ENCODE data around the gene THAP11. TPM values are rescaled to one million over a fixed set of nuclear protein-coding genes. Genes with fewer than 3 reads are reported as not detected.

Gene THAP11
- total RNA-seq, 1 experiment from 2014 or later: 38.6 TPM

DNA sequence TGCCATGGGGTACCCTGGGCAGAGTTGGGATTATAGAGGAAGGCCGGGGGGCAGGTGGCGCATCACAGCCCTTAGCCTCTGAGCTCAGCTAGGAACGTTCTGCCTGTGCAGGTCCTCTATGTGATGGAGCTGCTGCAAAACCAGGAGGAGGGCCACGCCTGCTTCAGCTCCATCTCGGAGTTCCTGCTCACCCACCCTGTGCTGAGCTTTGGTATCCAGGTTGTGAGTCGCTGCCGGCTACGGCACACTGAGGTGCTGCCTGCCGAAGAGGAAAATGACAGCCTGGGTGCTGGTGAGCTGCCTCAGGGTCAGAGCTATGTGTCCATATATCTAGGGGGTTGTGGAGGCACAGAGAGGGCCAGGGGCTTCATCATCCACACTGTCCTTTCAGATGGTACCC lies 36.7 kb downstream of the THAP11 start:
- DNase-seq (ENCODE audit: low spot score): no peak
- in situ Hi-C loops (cut with HindIII; ENCODE audit: low sequenced_read_pairs): loop anchor here (5.0 to 25.0 kb wide), 2 partner anchors 57 to 192 kb away; no protein-coding TSS in a partner anchor

DNA sequence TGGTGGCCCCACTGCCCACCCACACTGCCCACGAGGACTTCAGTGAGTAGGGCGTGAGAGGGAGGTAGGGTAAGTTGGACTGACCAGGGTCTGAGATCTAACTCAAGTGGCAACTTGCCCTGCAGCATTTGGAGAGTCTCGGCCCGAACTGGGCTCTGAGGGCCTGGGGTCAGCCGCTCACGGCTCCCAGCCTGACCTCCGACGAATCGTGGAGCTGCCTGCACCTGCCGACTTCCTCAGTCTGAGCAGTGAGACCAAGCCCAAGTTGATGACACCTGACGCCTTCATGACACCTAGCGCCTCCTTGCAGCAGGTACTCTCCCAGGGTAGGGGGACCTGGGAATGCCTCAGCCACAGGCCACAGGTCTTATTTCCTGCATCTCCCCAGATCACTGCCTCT lies 37.3 kb downstream of the THAP11 start:
- DNase-seq (ENCODE audit: low spot score): no peak
- in situ Hi-C loops (cut with HindIII; ENCODE audit: low sequenced_read_pairs): loop anchor here (5.0 to 25.0 kb wide), 2 partner anchors 57 to 192 kb away; no protein-coding TSS in a partner anchor

DNA sequence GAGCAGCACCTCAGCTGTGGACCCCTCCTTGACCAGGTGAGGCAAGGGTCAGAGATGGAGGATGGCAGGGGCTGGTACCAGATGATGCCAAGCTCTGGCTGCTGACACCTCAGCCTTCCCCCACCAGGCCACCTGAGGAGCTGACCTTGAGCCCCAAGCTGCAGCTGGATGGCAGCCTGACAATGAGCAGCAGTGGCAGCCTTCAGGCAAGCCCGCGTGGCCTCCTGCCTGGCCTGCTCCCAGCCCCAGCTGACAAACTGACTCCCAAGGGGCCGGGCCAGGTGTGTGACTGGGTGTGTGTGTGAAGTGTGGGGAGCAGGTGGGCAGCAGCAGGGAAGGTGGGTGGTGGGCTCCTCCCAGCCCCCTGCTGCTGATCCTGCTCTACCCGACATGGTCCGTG lies 37.8 kb downstream of the THAP11 start:
- in situ Hi-C loops (cut with HindIII; ENCODE audit: low sequenced_read_pairs): loop anchor here (5.0 to 25.0 kb wide), 2 partner anchors 58 to 193 kb away; no protein-coding TSS in a partner anchor
- DNase-seq (ENCODE audit: low spot score): no peak

DNA sequence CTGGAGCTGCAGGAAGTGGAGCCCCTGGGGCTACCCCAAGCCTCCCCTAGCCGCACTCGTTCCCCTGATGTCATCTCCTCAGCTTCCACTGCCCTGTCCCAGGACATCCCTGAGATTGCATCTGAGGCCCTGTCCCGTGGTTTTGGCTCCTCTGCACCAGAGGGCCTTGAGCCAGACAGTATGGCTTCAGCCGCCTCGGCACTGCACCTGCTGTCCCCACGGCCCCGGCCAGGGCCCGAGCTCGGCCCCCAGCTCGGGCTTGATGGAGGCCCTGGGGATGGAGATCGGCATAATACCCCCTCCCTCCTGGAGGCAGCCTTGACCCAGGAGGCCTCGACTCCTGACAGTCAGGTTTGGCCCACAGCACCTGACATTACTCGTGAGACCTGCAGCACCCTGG lies 38.5 kb downstream of the THAP11 start:
- no peak for DNase-seq (ENCODE audit: low spot score)
- in situ Hi-C loops (cut with HindIII; ENCODE audit: low sequenced_read_pairs): loop anchor here (25.0 kb wide), 1 partner anchor 193 kb away; no protein-coding TSS in a partner anchor

DNA sequence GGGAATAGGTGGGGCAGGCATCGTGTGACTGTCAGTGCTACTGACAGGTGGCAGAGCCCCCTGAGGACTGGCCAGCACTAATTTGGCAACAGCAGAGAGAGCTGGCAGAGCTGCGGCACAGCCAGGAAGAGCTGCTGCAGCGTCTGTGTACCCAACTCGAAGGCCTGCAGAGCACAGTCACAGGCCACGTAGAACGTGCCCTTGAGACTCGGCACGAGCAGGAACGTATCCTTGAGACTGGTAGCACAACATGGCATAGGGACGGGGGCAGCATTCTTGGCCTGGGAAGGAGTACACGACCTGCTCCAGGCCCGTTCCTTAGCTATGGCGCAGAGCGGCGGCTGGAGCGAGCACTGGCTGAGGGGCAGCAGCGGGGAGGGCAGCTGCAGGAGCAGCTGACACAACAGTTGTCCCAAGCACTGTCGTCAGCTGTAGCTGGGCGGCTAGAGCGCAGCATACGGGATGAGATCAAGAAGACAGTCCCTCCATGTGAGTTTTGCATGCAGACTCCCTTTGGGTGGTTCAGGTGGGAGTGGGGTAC lies 39.6 kb downstream of the THAP11 start:
- peak; percentile 89 for DNase-seq (ENCODE audit: low spot score)
- in situ Hi-C loops (cut with HindIII; ENCODE audit: low sequenced_read_pairs): loop anchor here (25.0 kb wide), 1 partner anchor 194 kb away; no protein-coding TSS in a partner anchor

DNA sequence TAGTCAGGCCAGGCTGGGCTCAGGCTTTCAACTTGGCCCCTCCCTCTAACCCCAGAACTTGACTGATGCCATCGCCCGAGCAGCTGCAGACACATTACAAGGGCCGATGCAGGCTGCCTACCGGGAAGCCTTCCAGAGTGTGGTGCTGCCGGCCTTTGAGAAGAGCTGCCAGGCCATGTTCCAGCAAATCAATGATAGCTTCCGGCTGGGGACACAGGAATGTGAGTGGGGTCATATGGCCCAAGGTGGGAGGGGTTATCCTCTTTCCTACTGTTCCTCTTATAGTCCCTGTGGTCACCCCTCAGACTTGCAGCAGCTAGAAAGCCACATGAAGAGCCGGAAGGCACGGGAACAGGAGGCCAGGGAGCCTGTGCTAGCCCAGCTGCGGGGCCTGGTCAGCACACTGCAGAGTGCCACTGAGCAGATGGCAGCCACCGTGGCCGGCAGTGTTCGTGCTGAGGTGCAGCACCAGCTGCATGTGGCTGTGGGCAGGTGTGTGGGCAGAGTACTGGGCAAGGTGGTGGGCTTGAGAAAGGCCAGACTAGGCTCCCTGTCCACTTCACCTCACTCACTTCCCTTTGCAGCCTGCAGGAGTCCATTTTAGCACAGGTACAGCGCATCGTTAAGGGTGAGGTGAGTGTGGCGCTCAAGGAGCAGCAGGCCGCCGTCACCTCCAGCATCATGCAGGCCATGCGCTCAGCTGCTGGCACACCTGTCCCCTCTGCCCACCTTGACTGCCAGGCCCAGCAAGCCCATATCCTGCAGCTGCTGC lies 40.4 kb downstream of the THAP11 start:
- DNase-seq (ENCODE audit: low spot score): peak; percentile 16
- in situ Hi-C loops (cut with HindIII; ENCODE audit: low sequenced_read_pairs): loop anchor here (25.0 kb wide), 1 partner anchor 195 kb away; no protein-coding TSS in a partner anchor

DNA sequence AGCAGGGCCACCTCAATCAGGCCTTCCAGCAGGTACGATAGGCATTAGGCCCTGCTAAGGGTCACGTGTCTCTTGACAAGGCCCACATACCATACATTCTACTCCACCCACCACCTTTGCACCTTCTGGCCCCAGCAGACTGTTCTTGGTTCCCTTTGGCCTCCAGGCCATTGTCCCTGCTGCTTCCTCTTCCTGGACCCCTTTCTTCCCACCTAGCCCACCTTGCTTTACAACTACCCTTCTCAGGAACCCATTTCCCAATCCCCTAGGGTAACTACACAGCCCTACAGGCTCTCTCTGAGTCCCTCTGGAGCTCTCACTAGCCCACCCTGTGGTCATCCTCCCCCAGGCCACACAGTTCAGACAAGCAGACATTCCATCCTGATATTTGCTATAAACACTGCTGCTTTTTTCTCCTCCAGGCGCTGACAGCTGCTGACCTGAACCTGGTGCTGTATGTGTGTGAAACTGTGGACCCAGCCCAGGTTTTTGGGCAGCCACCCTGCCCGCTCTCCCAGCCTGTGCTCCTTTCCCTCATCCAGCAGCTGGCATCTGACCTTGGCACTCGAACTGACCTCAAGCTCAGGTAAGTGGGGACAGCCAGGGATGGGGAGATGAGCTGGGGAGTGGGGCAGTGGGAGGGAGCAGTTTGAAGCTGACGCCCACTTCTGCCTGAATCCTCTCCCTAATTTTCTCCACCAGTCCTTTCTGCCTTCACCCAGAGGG lies 41.2 kb downstream of the THAP11 start:
- in situ Hi-C loops (cut with HindIII; ENCODE audit: low sequenced_read_pairs): loop anchor here (25.0 kb wide), 1 partner anchor 196 kb away; no protein-coding TSS in a partner anchor
- no peak for DNase-seq (ENCODE audit: low spot score)

DNA sequence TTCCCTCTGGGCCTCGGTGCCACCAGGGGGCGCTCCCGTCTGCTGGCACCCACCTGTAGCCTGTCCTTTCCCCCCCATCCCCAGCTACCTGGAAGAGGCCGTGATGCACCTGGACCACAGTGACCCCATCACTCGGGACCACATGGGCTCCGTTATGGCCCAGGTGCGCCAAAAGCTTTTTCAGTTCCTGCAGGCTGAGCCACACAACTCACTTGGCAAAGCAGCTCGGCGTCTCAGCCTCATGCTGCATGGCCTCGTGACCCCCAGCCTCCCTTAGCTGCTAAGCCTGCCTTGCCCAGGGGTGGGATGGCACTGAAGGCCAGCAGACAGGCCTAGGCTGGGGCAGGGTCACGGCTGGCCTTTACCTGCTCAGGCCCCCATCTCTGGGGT lies 41.7 kb downstream of the THAP11 start:
- in situ Hi-C loops (cut with HindIII; ENCODE audit: low sequenced_read_pairs): loop anchor here (25.0 kb wide), 1 partner anchor 197 kb away; no protein-coding TSS in a partner anchor
- peak; percentile 51 for DNase-seq (ENCODE audit: low spot score)

DNA sequence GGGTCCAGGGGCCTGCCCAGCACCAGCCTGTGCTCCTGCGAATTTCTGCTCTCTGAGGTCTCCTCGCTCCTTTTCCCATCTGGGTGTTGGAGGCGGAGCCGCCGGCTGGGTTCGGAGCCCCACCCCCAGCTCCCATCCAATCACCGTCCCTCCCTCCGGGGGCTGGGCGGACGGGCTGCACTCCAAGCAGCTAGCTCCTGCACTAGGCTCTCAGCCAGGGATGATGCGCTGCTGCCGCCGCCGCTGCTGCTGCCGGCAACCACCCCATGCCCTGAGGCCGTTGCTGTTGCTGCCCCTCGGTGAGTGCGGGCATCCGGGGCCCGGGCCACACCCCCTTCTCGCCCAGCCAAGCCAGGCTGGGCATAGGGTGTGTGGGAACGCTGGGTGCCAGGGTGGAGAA lies 42.6 kb downstream of the THAP11 start, which contains the start of gene NRN1L:
NRN1L (plus strand) TSS at position 202 of the 400 bp plus-strand sequence; CDS start at position 221, 19 bp downstream.
- in situ Hi-C loops (cut with HindIII; ENCODE audit: low sequenced_read_pairs): loop anchor here (25.0 kb wide), 1 partner anchor 197 kb away; no protein-coding TSS in a partner anchor
- DNase-seq (ENCODE audit: low spot score): peak; percentile 89

DNA sequence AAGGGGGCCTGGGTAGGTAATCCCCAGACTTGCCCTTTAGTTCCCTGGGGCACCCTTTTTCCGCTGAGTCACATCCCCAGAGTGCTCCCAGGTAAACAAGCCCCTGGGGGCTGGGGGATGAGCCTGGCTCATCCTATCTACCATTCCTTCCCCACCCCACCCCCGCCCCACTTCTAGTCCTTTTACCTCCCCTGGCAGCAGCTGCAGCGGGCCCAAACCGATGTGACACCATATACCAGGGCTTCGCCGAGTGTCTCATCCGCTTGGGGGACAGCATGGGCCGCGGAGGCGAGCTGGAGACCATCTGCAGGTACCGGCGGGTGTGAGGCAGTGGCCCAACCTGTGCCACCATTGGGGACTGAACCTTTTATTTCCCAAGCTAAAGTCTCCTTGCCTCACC lies 43.4 kb downstream of the THAP11 start:
- DNase-seq (ENCODE audit: low spot score): no peak
- in situ Hi-C loops (cut with HindIII; ENCODE audit: low sequenced_read_pairs): loop anchor here (25.0 kb wide), 1 partner anchor 198 kb away; no protein-coding TSS in a partner anchor

DNA sequence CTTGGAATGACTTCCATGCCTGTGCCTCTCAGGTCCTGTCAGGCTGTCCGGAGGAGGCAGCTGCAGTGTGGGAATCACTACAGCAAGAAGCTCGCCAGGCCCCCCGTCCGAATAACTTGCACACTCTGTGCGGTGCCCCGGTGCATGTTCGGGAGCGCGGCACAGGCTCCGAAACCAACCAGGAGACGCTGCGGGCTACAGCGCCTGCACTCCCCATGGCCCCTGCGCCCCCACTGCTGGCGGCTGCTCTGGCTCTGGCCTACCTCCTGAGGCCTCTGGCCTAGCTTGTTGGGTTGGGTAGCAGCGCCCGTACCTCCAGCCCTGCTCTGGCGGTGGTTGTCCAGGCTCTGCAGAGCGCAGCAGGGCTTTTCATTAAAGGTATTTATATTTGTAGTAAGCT lies 43.9 kb downstream of the THAP11 start:
- no peak for DNase-seq (ENCODE audit: low spot score)
- in situ Hi-C loops (cut with HindIII; ENCODE audit: low sequenced_read_pairs): loop anchor here (25.0 kb wide), 1 partner anchor 199 kb away; no protein-coding TSS in a partner anchor

DNA sequence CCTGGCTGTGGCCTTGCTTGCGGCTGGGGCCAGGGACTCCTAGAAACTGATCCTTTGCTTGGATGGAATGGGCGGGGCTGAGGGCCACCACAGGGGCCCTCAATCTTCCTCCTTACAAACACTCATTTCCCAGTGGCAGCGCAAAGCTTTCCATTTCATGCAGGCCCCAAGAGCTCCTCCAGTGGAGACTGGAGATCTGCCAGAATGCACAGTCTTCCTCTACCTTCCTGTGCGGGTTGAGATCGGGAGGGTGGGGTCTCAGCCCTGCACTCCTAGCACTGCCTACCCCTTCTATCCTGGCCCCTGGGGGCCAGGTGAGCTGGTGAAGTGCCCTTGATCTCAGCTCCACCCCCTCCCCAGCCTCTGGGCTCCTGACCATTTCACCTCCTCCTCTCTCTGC lies 44.3 kb downstream of the THAP11 start:
- in situ Hi-C loops (cut with HindIII; ENCODE audit: low sequenced_read_pairs): loop anchor here (25.0 kb wide), 1 partner anchor 199 kb away; no protein-coding TSS in a partner anchor
- DNase-seq (ENCODE audit: low spot score): no peak

DNA sequence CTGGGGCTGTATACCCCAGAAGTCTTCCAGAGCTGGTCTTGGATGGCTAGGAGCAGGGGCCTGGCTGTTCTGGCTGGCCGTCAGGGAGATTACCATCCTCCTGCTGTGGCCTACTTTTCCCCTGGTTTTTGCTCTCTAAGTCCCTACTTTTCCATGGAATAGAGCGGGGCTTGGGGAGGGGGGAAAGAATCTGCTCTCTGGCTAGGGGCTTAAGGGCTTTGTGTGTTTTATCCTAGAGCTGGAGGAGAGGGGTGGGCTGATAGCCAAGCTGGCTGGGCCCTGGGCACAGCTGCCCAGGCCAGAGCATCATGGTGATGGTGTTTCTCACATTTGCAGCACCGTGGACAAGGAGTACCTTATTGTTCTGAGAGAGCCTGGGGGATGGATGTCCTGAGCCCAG lies 46.2 kb downstream of the THAP11 start:
- in situ Hi-C loops (cut with HindIII; ENCODE audit: low sequenced_read_pairs): loop anchor here (25.0 kb wide), 1 partner anchor 201 kb away; no protein-coding TSS in a partner anchor

DNA sequence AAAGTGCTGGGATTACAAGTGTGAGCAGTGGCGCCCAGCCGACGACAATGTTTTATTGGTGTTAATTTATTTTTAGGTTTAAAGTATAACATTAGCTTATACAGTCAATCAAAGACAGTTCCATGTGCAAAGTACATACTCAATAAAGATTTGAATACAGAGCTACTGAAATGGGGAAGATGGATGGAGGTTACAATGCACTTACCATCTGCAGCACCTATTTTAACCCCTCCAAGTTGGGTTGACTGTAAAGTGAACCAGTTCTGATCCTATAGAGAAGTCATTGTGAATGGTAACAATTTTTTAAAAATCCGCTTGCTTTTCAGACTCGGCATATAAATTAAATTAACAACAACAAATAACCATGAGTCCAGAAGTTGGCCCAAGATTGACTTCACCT lies 50.3 kb downstream of the THAP11 start:
- DNase-seq (ENCODE audit: low spot score): no peak
- in situ Hi-C loops (cut with HindIII; ENCODE audit: low sequenced_read_pairs): loop anchor here (25.0 kb wide), 1 partner anchor 205 kb away; no protein-coding TSS in a partner anchor

More for the DNA sequence above, 46.2 kb downstream of the THAP11 start:
- DNase-seq (ENCODE audit: low spot score): no peak

DNA sequence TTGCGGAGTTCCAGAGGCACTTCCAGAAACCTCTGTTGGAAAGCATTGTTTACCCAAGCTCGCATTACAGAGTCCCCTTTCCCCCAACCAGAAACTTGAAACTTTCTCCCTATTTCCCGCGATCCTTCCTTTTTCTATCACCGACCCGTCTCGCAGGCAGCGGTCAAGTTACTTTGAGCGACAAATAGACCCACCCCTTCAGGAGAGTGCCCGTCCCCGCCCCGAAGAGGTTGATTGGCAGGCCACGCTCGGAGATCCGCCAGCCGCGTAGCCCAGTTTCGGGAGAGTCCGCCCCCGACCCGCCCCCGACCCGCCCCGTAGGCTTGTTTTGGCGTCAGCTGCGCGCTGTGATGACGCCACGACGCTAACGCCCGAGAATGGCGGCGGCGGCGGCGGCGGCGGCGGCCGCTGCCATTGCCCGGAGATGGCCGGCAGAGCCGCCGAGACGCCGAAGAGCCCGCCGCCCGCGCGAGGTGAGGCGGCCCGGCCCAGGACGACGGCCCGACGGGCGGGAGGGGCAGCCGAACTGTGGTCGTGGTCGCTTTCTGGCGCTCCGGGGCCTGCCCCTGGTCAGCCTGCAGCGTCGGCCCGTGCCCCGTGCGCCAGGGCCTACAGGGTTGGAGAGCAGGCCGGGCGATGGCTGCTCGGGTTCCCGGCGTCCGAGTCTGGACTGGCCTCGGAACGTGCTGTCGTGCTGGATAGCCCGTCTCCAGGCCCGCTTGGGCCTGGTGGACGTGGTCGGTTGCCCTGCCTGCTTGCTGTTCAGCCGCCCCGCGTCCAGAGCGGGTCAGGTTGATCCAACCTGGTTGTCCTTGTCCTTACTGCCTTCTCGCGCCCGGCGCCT lies 51.0 kb downstream of the THAP11 start, which contains the start of gene PSKH1:
PSKH1 (plus strand) TSS at position 356 of the 844 bp plus-strand sequence. CDS start 15,496 bp downstream, outside the sequence.
- peak; percentile 98 for DNase-seq (ENCODE audit: low spot score)
- in situ Hi-C loops (cut with HindIII; ENCODE audit: low sequenced_read_pairs): loop anchor here (25.0 kb wide), 1 partner anchor 206 kb away; no protein-coding TSS in a partner anchor

Data from G401 (cell line).